CD14-positive monocyte (primary cell): ENCODE results near the gene ADAMTS8. TPM values are rescaled to one million over a fixed set of nuclear protein-coding genes. Genes with fewer than 3 reads are reported as not detected.

ENCODE experiments used
- DNase-seq, 3 donors: peaks; one replicate each; pipeline ENCODE4 v3.0.0-alpha.2; 2011 to 2022
- H2AFZ ChIP-seq: 2 replicates; pipeline ENCODE4 v1.6.0; 2012; ENCODE audit warnings: mild to moderate bottlenecking, low read depth, low read length, inconsistent platforms; ENCODE audit not compliant: insufficient read depth, poor library complexity, severe bottlenecking
- H3K27ac ChIP-seq, 2 donors: 1 replicate in 1 of 2; 2 replicates in 1 of 2; pipeline ENCODE4 v1.5.1; 2012 to 2013; ENCODE audit warnings: low read length in 2 of 2, control low read depth in 1 of 2, inconsistent platforms in 1 of 2, low read depth in 1 of 2, mild to moderate bottlenecking in 1 of 2
- H3K27me3 ChIP-seq, 2 donors: one replicate each; pipeline versions ENCODE4 v1.6.0 to v1.6.1; 2011 to 2013; ENCODE audit warnings: low read length in 2 of 2; ENCODE audit not compliant: control insufficient read depth in 2 of 2, insufficient read depth in 2 of 2
- H3K36me3 ChIP-seq, 2 donors: replicated peaks in 1 of 2; 1 replicate in 1 of 2; 2 replicates in 1 of 2; pipeline versions ENCODE4 v1.5.1 to v1.6.1; 2012 to 2013; ENCODE audit warnings: low read length in 2 of 2, control low read depth in 1 of 2, inconsistent platforms in 1 of 2, mild to moderate bottlenecking in 1 of 2; ENCODE audit not compliant: insufficient read depth in 2 of 2, control insufficient read depth in 1 of 2
- H3K4me1 ChIP-seq, 2 donors: 1 replicate in 1 of 2; 2 replicates in 1 of 2; pipeline versions ENCODE4 v1.5.1 to v1.6.1; 2012 to 2013; ENCODE audit warnings: low read length in 2 of 2, control low read depth in 1 of 2, inconsistent platforms in 1 of 2, mild to moderate bottlenecking in 1 of 2, moderate library complexity in 1 of 2; ENCODE audit not compliant: insufficient read depth in 2 of 2, control insufficient read depth in 1 of 2
- H3K4me2 ChIP-seq: replicated peaks from 2 replicates; pipeline ENCODE3; 2012; ENCODE audit warnings: low read length, moderate library complexity, mild to moderate bottlenecking; ENCODE audit not compliant: poor library complexity, severe bottlenecking; ENCODE audit errors: extremely low read depth
- H3K4me3 ChIP-seq, 3 experiments: fragments of 200-600 bp in 1 of 3; sonication (generic) in 1 of 3; replicated peaks in 1 of 3; 1 replicate in 2 of 3; 2 replicates in 1 of 3; pipeline ENCODE4 v1.5.1; 2011 to 2013; ENCODE audit warnings: low read length in 3 of 3, mild to moderate bottlenecking in 3 of 3, control low read depth in 2 of 3, low read depth in 2 of 3, inconsistent platforms in 1 of 3, moderate library complexity in 1 of 3
- H3K79me2 ChIP-seq: 2 replicates; pipeline ENCODE4 v1.6.0; 2012; ENCODE audit warnings: mild to moderate bottlenecking, control low read depth, inconsistent platforms, low read length, moderate library complexity; ENCODE audit not compliant: insufficient read depth
- H3K9ac ChIP-seq: 2 replicates; pipeline ENCODE4 v1.6.0; 2017; ENCODE audit warnings: low read length, mild to moderate bottlenecking; ENCODE audit not compliant: insufficient read depth, poor library complexity, severe bottlenecking
- H3K9me3 ChIP-seq, 2 donors: replicated peaks in 1 of 2; 1 replicate in 1 of 2; 2 replicates in 1 of 2; pipeline versions ENCODE4 v1.5.1 to v1.6.1; 2012 to 2013; ENCODE audit warnings: low read length in 2 of 2, control low read depth in 1 of 2; ENCODE audit not compliant: control insufficient read depth in 1 of 2, insufficient read depth in 1 of 2
- H4K20me1 ChIP-seq: 2 replicates; pipeline ENCODE4 v1.6.0; 2012; ENCODE audit warnings: mild to moderate bottlenecking, low read length, control low read depth, moderate library complexity; ENCODE audit not compliant: insufficient read depth
- H3K27ac Mint-ChIP-seq, 7 donors: one replicate each; pipeline ENCODE4 v1.8.0; 2020; ENCODE audit warnings: mild to moderate bottlenecking in 7 of 7, mixed read lengths in 7 of 7, moderate library complexity in 6 of 7, inconsistent platforms in 2 of 7
- H3K27me3 Mint-ChIP-seq, 3 donors: one replicate each; pipeline ENCODE4 v1.8.0; 2021 to 2022; ENCODE audit warnings: low read depth in 3 of 3, mild to moderate bottlenecking in 3 of 3, mixed read lengths in 3 of 3, moderate library complexity in 3 of 3, inconsistent platforms in 1 of 3
- H3K36me3 Mint-ChIP-seq, 2 donors: one replicate each; pipeline ENCODE4 v1.8.0; 2020; ENCODE audit warnings: mixed read lengths in 2 of 2, inconsistent platforms in 1 of 2, mild to moderate bottlenecking in 1 of 2
- H3K4me1 Mint-ChIP-seq: one replicate; pipeline ENCODE4 v1.8.0; 2020; ENCODE audit warnings: mild to moderate bottlenecking, mixed read lengths
- H3K4me3 Mint-ChIP-seq, 2 donors: one replicate each; pipeline ENCODE4 v1.8.0; 2020; ENCODE audit warnings: mild to moderate bottlenecking in 2 of 2, mixed read lengths in 2 of 2, moderate library complexity in 1 of 2
- H3K9me3 Mint-ChIP-seq, 7 donors: one replicate each; pipeline ENCODE4 v1.8.0; 2020 to 2022; ENCODE audit warnings: mixed read lengths in 7 of 7, mild to moderate bottlenecking in 6 of 7, moderate library complexity in 6 of 7, inconsistent platforms in 2 of 7
- WGBS: methylation state at CpG from one replicate; pipeline ENCODE4 v1.1.5; 2013; ENCODE audit warnings: missing lambda C conversion rate; ENCODE audit not compliant: insufficient coverage; 5-methylcytosine and 5-hydroxymethylcytosine counted together
- intact Hi-C, 2 donors: fragments of 100-400 bp; cut with micrococcal nuclease; formaldehyde crosslinking; loops; one replicate each; pipeline versions ENCODE4 v1.15.0 to v1.15.1; 2023
- polyA plus RNA-seq, 3 donors: library from polyadenylated mRNA; depleted of rRNA in 1 of 3; unstranded in 2 of 3; stranded (reverse) in 1 of 3; fragments of 300-500 nt in 2 of 3; fragments of >200 nt in 1 of 3; fragmentation: Illumina TruSeq in 2 of 3; gene quantifications; 1 replicate in 2 of 3; 2 replicates in 1 of 3; pipeline ENCODE4 v1.2.3, GENCODE V29; 2012 to 2021
- TF ChIP-seq, protein P1 (sequence below): fragments of 200-600 bp; IDR thresholded peaks from one replicate; pipeline ENCODE4 v1.8.0; 2022; ENCODE audit warnings: antibody characterized with exemption, mild to moderate bottlenecking

Gene ADAMTS8
- polyA plus RNA-seq, 3 donors = not detected

DNA sequence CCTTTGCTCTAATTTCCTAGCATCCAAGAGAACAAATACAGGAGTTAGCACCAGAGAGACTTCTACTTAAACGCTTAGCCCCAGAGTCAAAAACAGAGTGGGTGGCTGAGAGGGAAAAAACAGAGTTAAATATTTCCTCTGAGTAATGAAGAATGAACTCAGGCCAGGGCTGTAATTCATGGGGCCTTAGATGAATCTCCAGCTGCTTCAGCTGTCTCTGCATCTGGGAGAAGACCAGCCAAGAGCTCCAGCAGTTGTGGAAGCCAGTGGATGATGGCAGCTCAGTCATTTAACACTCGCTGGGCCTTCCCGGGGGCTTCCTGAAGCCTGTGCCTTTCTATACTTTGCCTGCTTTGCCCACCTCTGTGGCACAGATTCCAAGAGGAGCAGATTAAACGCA is 14.3 kb upstream of the ADAMTS8 start:
- no peaks in the 10 kb centered on the region for H3K36me3 Mint-ChIP-seq
- TF ChIP-seq, protein P1, sequence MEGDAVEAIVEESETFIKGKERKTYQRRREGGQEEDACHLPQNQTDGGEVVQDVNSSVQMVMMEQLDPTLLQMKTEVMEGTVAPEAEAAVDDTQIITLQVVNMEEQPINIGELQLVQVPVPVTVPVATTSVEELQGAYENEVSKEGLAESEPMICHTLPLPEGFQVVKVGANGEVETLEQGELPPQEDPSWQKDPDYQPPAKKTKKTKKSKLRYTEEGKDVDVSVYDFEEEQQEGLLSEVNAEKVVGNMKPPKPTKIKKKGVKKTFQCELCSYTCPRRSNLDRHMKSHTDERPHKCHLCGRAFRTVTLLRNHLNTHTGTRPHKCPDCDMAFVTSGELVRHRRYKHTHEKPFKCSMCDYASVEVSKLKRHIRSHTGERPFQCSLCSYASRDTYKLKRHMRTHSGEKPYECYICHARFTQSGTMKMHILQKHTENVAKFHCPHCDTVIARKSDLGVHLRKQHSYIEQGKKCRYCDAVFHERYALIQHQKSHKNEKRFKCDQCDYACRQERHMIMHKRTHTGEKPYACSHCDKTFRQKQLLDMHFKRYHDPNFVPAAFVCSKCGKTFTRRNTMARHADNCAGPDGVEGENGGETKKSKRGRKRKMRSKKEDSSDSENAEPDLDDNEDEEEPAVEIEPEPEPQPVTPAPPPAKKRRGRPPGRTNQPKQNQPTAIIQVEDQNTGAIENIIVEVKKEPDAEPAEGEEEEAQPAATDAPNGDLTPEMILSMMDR = no peak
- H3K9me3 Mint-ChIP-seq = peaks cover 1 to 10% (median 3%) of the 10 kb centered on the region in 7 donors
- H3K4me1 ChIP-seq = no peaks in the 10 kb centered on the region
- no peak overlapping the region for H3K4me3 ChIP-seq
- H3K27me3 Mint-ChIP-seq = peaks cover 22 to 29% (median 25%) of the 10 kb centered on the region in 3 donors
- intact Hi-C loops = no loop called here
- no peaks in the 10 kb centered on the region for H3K9me3 ChIP-seq
- H3K4me2 ChIP-seq = no peak overlapping the region
- no peak overlapping the region for H3K27ac Mint-ChIP-seq
- 100% methylated on average over 2 of the region's 4 CpGs for WGBS
- no peak overlapping the region for H3K27ac ChIP-seq
- H3K36me3 ChIP-seq = no peaks in the 10 kb centered on the region
- H3K27me3 ChIP-seq = peaks cover 6 to 14% of the 10 kb centered on the region in 2 donors
- peaks cover 11% of the 10 kb centered on the region for H3K4me1 Mint-ChIP-seq
- H3K4me3 Mint-ChIP-seq = no peak overlapping the region
- no peaks in the 10 kb centered on the region for H4K20me1 ChIP-seq
- DNase-seq = no peak
- no peak overlapping the region for H2AFZ ChIP-seq
- no peak overlapping the region for H3K9ac ChIP-seq
- H3K79me2 ChIP-seq = no peaks in the 10 kb centered on the region

DNA sequence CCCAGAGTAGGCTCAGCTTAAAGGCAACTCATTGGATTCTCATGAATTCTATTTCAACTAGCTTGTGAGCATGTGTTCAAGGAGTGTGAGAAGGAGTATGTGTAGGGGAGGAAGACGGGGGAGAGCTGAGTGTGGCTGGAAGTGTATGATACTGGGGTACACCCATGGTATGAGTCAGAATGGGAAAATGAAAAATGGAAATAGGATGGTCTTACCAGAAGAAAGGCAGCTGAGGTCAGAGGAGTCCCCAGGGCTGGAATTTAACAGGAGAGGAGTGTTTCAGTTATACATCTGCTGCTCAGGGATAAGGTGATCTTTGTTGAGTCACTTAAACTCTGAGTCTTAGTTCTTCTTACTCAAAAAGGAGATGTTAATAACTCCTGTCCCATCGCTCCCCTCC is 13.3 kb upstream of the ADAMTS8 start:
- peaks cover 4 to 5% of the 10 kb centered on the region in 2 donors for H3K27me3 ChIP-seq
- Mint-ChIP-seq H3K27me3 (peaks cover 14 to 19% (median 17%) of the 10 kb centered on the region in 3 donors), H3K4me3 (no peak overlapping the region), H3K27ac (no peak overlapping the region), H3K4me1 (peaks cover 11% of the 10 kb centered on the region), H3K9me3 (peaks cover 1 to 10% (median 3%) of the 10 kb centered on the region in 7 donors), H3K36me3 (no peaks in the 10 kb centered on the region)
- WGBS = 100% methylated on average over 1 of the region's 2 CpGs
- H3K4me2 ChIP-seq = no peak overlapping the region
- no peak overlapping the region for H3K27ac ChIP-seq
- H2AFZ ChIP-seq = no peak overlapping the region
- DNase-seq = no peak
- no peak overlapping the region for H3K9ac ChIP-seq
- H3K9me3 ChIP-seq = no peaks in the 10 kb centered on the region
- H3K4me3 ChIP-seq = no peak overlapping the region
- TF ChIP-seq, protein P1 = no peak
- no peaks in the 10 kb centered on the region for H3K79me2 ChIP-seq
- no peaks in the 10 kb centered on the region for H4K20me1 ChIP-seq
- intact Hi-C loops = no loop called here
- H3K36me3 ChIP-seq = no peaks in the 10 kb centered on the region
- no peaks in the 10 kb centered on the region for H3K4me1 ChIP-seq
